NT2/D1 (cell line): ENCODE results near the gene COTL1.

Source experiments
- SUZ12 ChIP-seq: IDR thresholded peaks from 2 replicates; pipeline ENCODE4 v1.6.1; 2011; ENCODE audit not compliant: insufficient read length, insufficient read depth; ENCODE audit errors: extremely low read depth
- YY1 ChIP-seq: IDR thresholded peaks from 2 replicates; pipeline ENCODE4 v1.6.1; 2011; ENCODE audit not compliant: insufficient read length, insufficient read depth
- ZNF274 ChIP-seq: IDR thresholded peaks from 2 replicates; pipeline ENCODE4 v1.6.1; 2011; ENCODE audit warnings: mild to moderate bottlenecking, low read depth, low read length

GRCh38 chr16:84581158-84581557 lies 36.7 kb downstream of the COTL1 start:
- no peak for TF ChIP-seq YY1
- TF ChIP-seq SUZ12, result no peak
- no peak for TF ChIP-seq ZNF274
